HuH-7 (cell line): ENCODE data around the gene DDX39A.

Experiments
- DNase-seq: peaks from one replicate; pipeline ENCODE4 v3.0.0; 2011; ENCODE audit warnings: low spot score

DDX39A gene

GRCh38 chr19:14434543-14435319, 15.6 kb upstream of the DDX39A start:
- DNase-seq: no peak

- no peak for DNase-seq
Observed at GRCh38 chr19:14433554-14434501, 14.7 kb upstream of the DDX39A start.

GRCh38 chr19:14432791-14433553, 13.8 kb upstream of the DDX39A start, which contains the start of gene PKN1:
Gene PKN1 (plus strand): TSS chr19:14433306. CDS start chr19:14433522, 216 bp downstream.
- peak; percentile 75 for DNase-seq

- no peak for DNase-seq
Observed at GRCh38 chr19:14430712-14431111, 11.6 kb upstream of the DDX39A start.

GRCh38 chr19:14428882-14429416, 9.8 kb upstream of the DDX39A start:
- no peak for DNase-seq

- DNase-seq: no peak
Observed at GRCh38 chr19:14427461-14427860, 8.3 kb upstream of the DDX39A start.

GRCh38 chr19:14425696-14426138, 6.6 kb upstream of the DDX39A start:
- DNase-seq: no peak

GRCh38 chr19:14418856-14419105, 360 bp downstream of the DDX39A start:
- peak; percentile 81 for DNase-seq

GRCh38 chr19:14416817-14417231, 2.3 kb downstream of the DDX39A start:
- DNase-seq: no peak

- DNase-seq: no peak
Observed at GRCh38 chr19:14414926-14415690, 4.0 kb downstream of the DDX39A start.

- DNase-seq: no peak
Observed at GRCh38 chr19:14413693-14414181, 5.4 kb downstream of the DDX39A start.

- no peak for DNase-seq
Observed at GRCh38 chr19:14412996-14413692, 6.0 kb downstream of the DDX39A start.

GRCh38 chr19:14412324-14412995, 6.7 kb downstream of the DDX39A start:
- DNase-seq: no peak

- DNase-seq: no peak
Observed at GRCh38 chr19:14411938-14412245, 7.2 kb downstream of the DDX39A start.

- DNase-seq: no peak
Observed at GRCh38 chr19:14411161-14411937, 7.8 kb downstream of the DDX39A start.

GRCh38 chr19:14410091-14411051, 8.8 kb downstream of the DDX39A start:
- no peak for DNase-seq

- DNase-seq: no peak
Observed at GRCh38 chr19:14409146-14410023, 9.8 kb downstream of the DDX39A start.
